Liver (tissue), 9 donors: ENCODE results near the gene PPP2R5B. TPM values are rescaled to one million over a fixed set of nuclear protein-coding genes. Genes with fewer than 3 reads are reported as not detected.
A peak's percentile ranks its signal among the peaks of the same experiment; 100 is the strongest.

Source experiments
- DNase-seq: peaks from one replicate; pipeline ENCODE4 v3.0.0-alpha.2; 2017; ENCODE audit warnings: low spot score
- H3K27ac ChIP-seq, 2 donors: one replicate each; pipeline ENCODE4 v1.7.0; 2013; ENCODE audit warnings: inconsistent platforms in 2 of 2, low read length in 2 of 2, control low read depth in 1 of 2, low read depth in 1 of 2, mild to moderate bottlenecking in 1 of 2
- H3K27me3 ChIP-seq, 4 donors: one replicate each; pipeline versions ENCODE4 v1.6.1 to v1.7.0; 2013; ENCODE audit warnings: low read length in 3 of 4, inconsistent platforms in 1 of 4, mild to moderate bottlenecking in 1 of 4, moderate library complexity in 1 of 4; ENCODE audit not compliant: control insufficient read depth in 4 of 4, insufficient read depth in 4 of 4
- H3K36me3 ChIP-seq, 4 donors: one replicate each; pipeline versions ENCODE4 v1.6.1 to v1.7.0; 2013; ENCODE audit warnings: low read length in 3 of 4, mild to moderate bottlenecking in 3 of 4, low read depth in 1 of 4, moderate library complexity in 1 of 4; ENCODE audit not compliant: control insufficient read depth in 4 of 4, insufficient read depth in 3 of 4
- H3K4me1 ChIP-seq, 4 donors: one replicate each; pipeline versions ENCODE4 v1.6.1 to v1.7.0; 2013; ENCODE audit warnings: low read length in 3 of 4, mild to moderate bottlenecking in 3 of 4, moderate library complexity in 1 of 4; ENCODE audit not compliant: control insufficient read depth in 4 of 4, insufficient read depth in 4 of 4
- H3K4me3 ChIP-seq, 3 donors: one replicate each; pipeline versions ENCODE4 v1.6.1 to v1.7.0; 2013; ENCODE audit warnings: low read length in 3 of 3, control low read depth in 1 of 3, low read depth in 1 of 3, mild to moderate bottlenecking in 1 of 3
- H3K9ac ChIP-seq, 2 donors: one replicate each; pipeline ENCODE4 v1.7.0; 2013; ENCODE audit warnings: low read length in 2 of 2, mild to moderate bottlenecking in 2 of 2, moderate library complexity in 2 of 2, control low read depth in 1 of 2, low read depth in 1 of 2
- H3K9me3 ChIP-seq, 4 donors: one replicate each; pipeline versions ENCODE4 v1.6.1 to v1.7.0; 2013; ENCODE audit warnings: low read length in 3 of 4; ENCODE audit not compliant: control insufficient read depth in 4 of 4
- FOXA1 ChIP-seq: IDR thresholded peaks from 2 replicates; pipeline ENCODE4 v1.6.1; 2016; ENCODE audit warnings: antibody characterized with exemption
- FOXA2 ChIP-seq: IDR thresholded peaks from 2 replicates; pipeline ENCODE4 v1.6.1; 2016; ENCODE audit warnings: antibody characterized with exemption
- GABPA ChIP-seq, 2 donors: IDR thresholded peaks in 1 of 2; conservative IDR thresholded peaks in 1 of 2; 2 replicates each; pipeline ENCODE4 v1.6.1; 2016; ENCODE audit warnings: antibody characterized with exemption in 2 of 2, mild to moderate bottlenecking in 1 of 2, moderate library complexity in 1 of 2
- HNF4A ChIP-seq, 2 donors: conservative IDR thresholded peaks; 2 replicates each; pipeline ENCODE4 v1.6.1; 2016; ENCODE audit warnings: antibody characterized with exemption in 2 of 2, mild to moderate bottlenecking in 2 of 2
- JUND ChIP-seq, 2 donors: IDR thresholded peaks; 2 replicates each; pipeline ENCODE4 v1.6.1; 2016; ENCODE audit warnings: antibody characterized with exemption in 2 of 2
- RAD21 ChIP-seq, 2 donors: IDR thresholded peaks; 2 replicates each; pipeline ENCODE4 v1.6.1; 2016; ENCODE audit warnings: antibody characterized with exemption in 2 of 2, mild to moderate bottlenecking in 2 of 2
- REST ChIP-seq: IDR thresholded peaks from 2 replicates; pipeline ENCODE4 v1.6.1; 2016; ENCODE audit warnings: antibody characterized with exemption, mild to moderate bottlenecking
- RXRA ChIP-seq, 2 donors: IDR thresholded peaks; 2 replicates each; pipeline ENCODE4 v1.6.1; 2017 to 2018; ENCODE audit warnings: antibody characterized with exemption in 2 of 2, mild to moderate bottlenecking in 1 of 2
- SP1 ChIP-seq: IDR thresholded peaks from 2 replicates; pipeline ENCODE4 v1.6.1; 2018; ENCODE audit warnings: antibody characterized with exemption, mild to moderate bottlenecking
- TAF1 ChIP-seq: conservative IDR thresholded peaks from 2 replicates; pipeline ENCODE4 v1.6.1; 2016; ENCODE audit warnings: antibody characterized with exemption, mild to moderate bottlenecking
- YY1 ChIP-seq: IDR thresholded peaks from 2 replicates; pipeline ENCODE4 v1.6.1; 2016; ENCODE audit warnings: antibody characterized with exemption, mild to moderate bottlenecking
- ZBTB33 ChIP-seq: IDR thresholded peaks from 2 replicates; pipeline ENCODE4 v1.6.1; 2016; ENCODE audit warnings: antibody characterized with exemption
- WGBS: extraction: QIAGEN DNeasy Blood & Tissue Kit; methylation state at CpG from one replicate; pipeline ENCODE4 v1.1.7; 2013; 5-methylcytosine and 5-hydroxymethylcytosine counted together
- polyA plus RNA-seq, 2 donors: library from polyadenylated mRNA; stranded (reverse) in 1 of 2; unstranded in 1 of 2; fragments of 200-250 nt in 1 of 2; fragments of >200 nt in 1 of 2; fragmentation: Nextera tagmentation in 1 of 2; extraction: Ambion mirVana in 1 of 2; gene quantifications; one replicate each; pipeline versions ENCODE4 v1.2.1 to v1.2.3, GENCODE V29; 2013 to 2015
- total RNA-seq, 2 donors: library from RNA; depleted of rRNA; stranded (reverse); fragments of >200 nt; gene quantifications; one replicate each; pipeline ENCODE4 v1.2.3, GENCODE V29; 2014
- TF ChIP-seq, protein P1 (sequence below): IDR thresholded peaks from 2 replicates; pipeline ENCODE4 v1.6.1; 2016; ENCODE audit warnings: antibody characterized with exemption
- TF ChIP-seq, protein P2 (sequence below): IDR thresholded peaks from 2 replicates; pipeline ENCODE4 v1.6.1; 2016; ENCODE audit warnings: antibody characterized with exemption
- donor health status: healthy.
- donor health status: healthy.
- donor health status: healthy.
- donor health status: healthy.
- donor health status: healthy.

The PPP2R5B gene
- total and polyA plus RNA-seq, 4 donors, result 2.9 to 6.6 (median 5.1) TPM

- Histone ChIP-seq H3K27ac (no peak overlapping the region), H3K4me3 (no peak overlapping the region), H3K9ac (no peak overlapping the region), H3K4me1 (no peaks in the 10 kb centered on the region), H3K27me3 (no peaks in the 10 kb centered on the region), H3K9me3 (no peaks in the 10 kb centered on the region), H3K36me3 (peaks cover 0 to 25% (median 6%) of the 10 kb centered on the region in 4 donors)
- WGBS, result 82% methylated on average over 4 of the region's 4 CpGs
- no peak for TF ChIP-seq ZBTB33
- TF ChIP-seq, protein P1, sequence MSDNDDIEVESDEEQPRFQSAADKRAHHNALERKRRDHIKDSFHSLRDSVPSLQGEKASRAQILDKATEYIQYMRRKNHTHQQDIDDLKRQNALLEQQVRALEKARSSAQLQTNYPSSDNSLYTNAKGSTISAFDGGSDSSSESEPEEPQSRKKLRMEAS, result no peak
- no peak for TF ChIP-seq FOXA2
- DNase-seq, result no peak
These were observed 12.1 kb downstream of the PPP2R5B start for GRCh38 chr11:64936539-64936938.

GRCh38 chr11:64947208-64947814, 22.8 kb downstream of the PPP2R5B start:
- peak in 1 of 2 donors; percentile 27 for TF ChIP-seq RAD21 (IDR thresholded peaks at IDR 0.05)
- no peak for TF ChIP-seq REST
- 78% methylated on average over 5 of the region's 5 CpGs for WGBS
- DNase-seq, result no peak

GRCh38 chr11:64951529-64951928, 27.0 kb downstream of the PPP2R5B start:
- no peak for TF ChIP-seq FOXA1
- TF ChIP-seq SP1, result no peak
- no peak for TF ChIP-seq HNF4A (conservative IDR thresholded peaks at IDR 0.05)
- TF ChIP-seq, protein P2, sequence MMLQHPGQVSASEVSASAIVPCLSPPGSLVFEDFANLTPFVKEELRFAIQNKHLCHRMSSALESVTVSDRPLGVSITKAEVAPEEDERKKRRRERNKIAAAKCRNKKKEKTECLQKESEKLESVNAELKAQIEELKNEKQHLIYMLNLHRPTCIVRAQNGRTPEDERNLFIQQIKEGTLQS, result no peak
- TF ChIP-seq, protein P1, result no peak
- TF ChIP-seq JUND (IDR thresholded peaks at IDR 0.05), result no peak
- TF ChIP-seq ZBTB33, result no peak
- TF ChIP-seq FOXA2, result no peak
- TF ChIP-seq REST, result no peak
- no peak for TF ChIP-seq RAD21 (IDR thresholded peaks at IDR 0.05)
- no peak for TF ChIP-seq GABPA (IDR thresholded peaks at IDR 0.05 in 1 of 2, conservative IDR thresholded peaks at IDR 0.05 in 1 of 2)
- TF ChIP-seq TAF1, result no peak
- TF ChIP-seq RXRA (IDR thresholded peaks at IDR 0.05), result no peak
- TF ChIP-seq YY1, result no peak
- H3K4me3 ChIP-seq, result no peak overlapping the region
- WGBS, result 67% methylated on average over 4 of the region's 4 CpGs
- no peaks in the 10 kb centered on the region for H3K27me3 ChIP-seq
- H3K4me1 ChIP-seq, result no peaks in the 10 kb centered on the region
- no peaks in the 10 kb centered on the region for H3K9me3 ChIP-seq
- no peak overlapping the region for H3K9ac ChIP-seq
- no peak for DNase-seq
- H3K36me3 ChIP-seq, result no peaks in the 10 kb centered on the region
- no peak overlapping the region for H3K27ac ChIP-seq

More at GRCh38 chr11:64947208-64947814, 22.8 kb downstream of the PPP2R5B start:
- Histone ChIP-seq H3K27me3 (no peaks in the 10 kb centered on the region), H3K9me3 (no peaks in the 10 kb centered on the region), H3K36me3 (no peaks in the 10 kb centered on the region), H3K4me1 (no peaks in the 10 kb centered on the region), H3K27ac (no peak overlapping the region), H3K9ac (no peak overlapping the region), H3K4me3 (no peak overlapping the region)
